Stimulated activated naive B cell treated with anti-CD40 and anti-IgM and Interleukin-4, amounts not matched to agents 10 μg/mL and 1 μg/mL and 100 μg/mL, for 72 hours (primary cell): Measurements from ENCODE around the gene ZFP3.
"Not testable (repeated sequence)": the region's sequence is repeated elsewhere in the genome, so short reads cannot be mapped to it uniquely, and the experiment has no call there.

ENCODE experiments used
- ATAC-seq, 2 donors: fragments of 150-1000 bp; cut with Tn5 transposase; replicated peaks; 2 replicates each; pipeline ENCODE4 v1.10.0; 2021; ENCODE audit warnings: moderate library complexity in 1 of 2
- DNase-seq: peaks from one replicate; pipeline ENCODE4 v3.0.0; 2021
- H3K27ac Mint-ChIP-seq: one replicate; pipeline ENCODE4 v1.8.0; 2022; ENCODE audit warnings: mild to moderate bottlenecking, mixed read lengths
- H3K27me3 Mint-ChIP-seq, 2 donors: one replicate each; pipeline ENCODE4 v1.8.0; 2022; ENCODE audit warnings: mixed read lengths in 2 of 2
- H3K36me3 Mint-ChIP-seq, 2 donors: one replicate each; pipeline ENCODE4 v1.8.0; 2022; ENCODE audit warnings: mixed read lengths in 2 of 2, mild to moderate bottlenecking in 1 of 2
- H3K4me1 Mint-ChIP-seq, 2 donors: one replicate each; pipeline ENCODE4 v1.8.0; 2022; ENCODE audit warnings: mixed read lengths in 2 of 2, mild to moderate bottlenecking in 1 of 2
- H3K4me3 Mint-ChIP-seq, 2 donors: one replicate each; pipeline ENCODE4 v1.8.0; 2022; ENCODE audit warnings: mild to moderate bottlenecking in 2 of 2, mixed read lengths in 2 of 2, moderate library complexity in 1 of 2
- H3K9me3 Mint-ChIP-seq, 2 donors: one replicate each; pipeline ENCODE4 v1.8.0; 2022; ENCODE audit warnings: mixed read lengths in 2 of 2, mild to moderate bottlenecking in 1 of 2

Gene ZFP3

DNA sequence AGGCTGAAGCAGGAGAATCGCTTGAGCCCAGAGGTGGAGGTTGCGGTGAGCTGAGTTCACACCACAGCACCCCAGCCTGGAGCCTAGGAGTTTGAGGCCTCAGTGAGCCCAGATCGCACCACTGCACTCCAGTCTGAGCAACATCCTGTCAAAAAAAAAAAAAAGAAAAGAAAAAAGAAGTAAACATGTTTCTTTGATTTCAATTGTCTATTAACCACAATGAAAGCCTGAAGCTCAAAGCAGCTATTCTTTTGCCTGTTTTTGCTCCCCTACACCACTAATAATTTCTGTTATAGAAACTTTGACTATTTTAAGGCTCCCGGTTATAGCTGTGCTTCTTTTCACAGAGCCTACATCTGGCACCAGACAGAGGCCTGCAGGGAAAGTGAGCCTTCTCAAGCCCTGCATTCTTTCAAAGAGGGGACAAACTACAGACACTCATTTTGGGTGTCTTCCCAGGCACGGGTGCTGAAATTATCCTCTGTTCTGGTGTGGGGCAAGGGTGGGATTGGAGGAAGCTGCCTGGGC, 28.9 kb upstream of the ZFP3 start:
- H3K36me3 Mint-ChIP-seq = no peaks in the 10 kb centered on the region
- no peaks in the 10 kb centered on the region for H3K27me3 Mint-ChIP-seq
- DNase-seq (no peak), ATAC-seq (peak; percentile 87 to 89)
- H3K4me3 Mint-ChIP-seq = peak overlapping the region in 1 of 2 donors; percentile 12
- no peaks in the 10 kb centered on the region for H3K9me3 Mint-ChIP-seq
- peak overlapping the region; percentile 86 for H3K27ac Mint-ChIP-seq
- H3K4me1 Mint-ChIP-seq = peaks cover 25 to 66% of the 10 kb centered on the region in 2 donors

DNA sequence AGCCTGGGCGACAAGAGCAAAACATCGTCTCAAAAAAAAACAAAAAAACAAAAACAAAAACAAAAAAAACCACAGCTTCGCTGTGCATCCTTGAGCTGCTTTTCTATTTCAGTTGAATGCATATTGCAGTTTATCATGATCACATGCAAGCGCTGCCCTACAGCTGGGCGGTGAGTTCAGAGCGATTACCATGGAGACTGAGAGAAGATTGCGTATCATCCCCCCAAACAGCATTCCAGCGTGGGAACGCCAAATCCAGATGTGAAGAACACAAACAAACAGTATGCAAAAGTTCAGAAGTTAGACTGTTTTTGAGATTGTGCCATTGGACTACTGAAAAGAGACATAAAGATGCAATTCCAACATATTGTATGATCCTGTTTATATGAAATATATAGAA, 28.0 kb upstream of the ZFP3 start:
- Mint-ChIP-seq H3K4me3 (no peak overlapping the region), H3K4me1 (peaks cover 21 to 59% of the 10 kb centered on the region in 2 donors), H3K36me3 (no peaks in the 10 kb centered on the region), H3K27me3 (no peaks in the 10 kb centered on the region), H3K27ac (peak overlapping the region; percentile 73), H3K9me3 (no peaks in the 10 kb centered on the region)
- ATAC-seq = no peak
- no peak for DNase-seq

DNA sequence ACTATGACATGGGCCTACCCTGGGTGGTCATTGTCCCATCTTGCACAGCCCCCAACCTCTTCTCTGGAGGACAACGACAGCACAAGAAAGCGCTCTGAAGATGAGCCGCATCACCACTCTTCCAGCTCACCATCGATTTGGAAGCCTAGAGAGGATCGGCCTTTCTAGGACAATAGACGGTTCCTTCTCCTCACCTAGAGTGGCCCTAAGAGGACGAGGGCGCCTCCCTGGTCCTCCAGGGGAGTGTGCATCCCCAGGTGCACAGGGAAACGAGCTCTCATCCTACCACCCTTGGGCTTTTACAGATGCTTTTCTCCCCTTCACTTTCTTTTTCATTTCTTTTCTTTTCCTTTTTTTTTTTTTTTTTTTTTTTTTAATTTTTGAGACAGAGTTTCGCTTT, 22.7 kb upstream of the ZFP3 start:
- ATAC-seq (no peak), DNase-seq (no peak)
- Mint-ChIP-seq H3K9me3 (no peaks in the 10 kb centered on the region), H3K4me3 (no peak overlapping the region), H3K4me1 (peaks cover 7 to 11% of the 10 kb centered on the region in 2 donors), H3K36me3 (no peaks in the 10 kb centered on the region), H3K27ac (no peak overlapping the region), H3K27me3 (peaks cover 4 to 7% of the 10 kb centered on the region in 2 donors)

DNA sequence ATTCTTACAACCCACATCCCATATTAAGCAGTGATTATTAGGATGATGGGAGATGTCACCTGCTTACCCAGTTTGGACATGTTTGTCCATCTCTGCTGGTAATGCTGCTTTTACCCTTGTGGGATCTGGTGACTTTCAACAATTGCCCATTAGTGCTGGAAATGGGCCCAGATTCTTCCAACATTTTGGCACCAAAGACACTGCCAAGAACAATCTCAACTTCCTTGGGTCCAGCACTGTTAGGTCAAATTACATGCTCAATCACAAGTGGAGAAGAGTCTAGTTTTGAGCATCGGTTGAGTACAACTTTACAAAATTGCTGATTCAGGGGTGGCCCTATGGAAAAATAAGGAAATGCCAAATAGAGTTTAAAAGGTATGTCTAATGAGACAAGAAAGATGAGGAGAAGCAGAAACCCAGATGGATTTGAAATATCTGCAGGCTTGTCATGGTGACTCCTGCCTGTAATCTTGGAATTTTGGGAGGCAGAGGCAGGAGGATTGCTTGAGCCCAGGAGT, 13.0 kb upstream of the ZFP3 start:
- ATAC-seq = no peak
- H3K4me3 Mint-ChIP-seq = no peak overlapping the region
- no peaks in the 10 kb centered on the region for H3K36me3 Mint-ChIP-seq

DNA sequence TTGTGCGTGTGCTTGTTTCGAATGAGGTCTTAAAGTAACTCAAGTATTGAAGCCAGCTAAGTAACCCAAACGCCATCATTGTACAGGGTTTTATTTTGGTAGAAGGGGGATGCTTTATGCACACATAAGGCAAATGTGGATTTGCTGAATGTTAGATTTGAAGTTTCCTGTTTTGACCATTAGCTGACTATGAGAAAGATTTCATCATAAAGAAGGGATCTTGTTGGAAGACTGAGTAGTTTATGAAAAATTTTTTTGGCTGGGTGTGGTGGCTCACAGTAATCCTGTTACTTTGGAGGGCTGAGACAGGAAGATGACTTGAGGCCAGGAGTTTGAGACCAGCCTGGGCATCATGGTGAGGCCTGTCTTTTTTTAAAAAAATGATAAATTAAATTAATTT, 10.0 kb upstream of the ZFP3 start:
- Mint-ChIP-seq H3K27ac (no peak overlapping the region), H3K4me3 (no peak overlapping the region), H3K36me3 (no peaks in the 10 kb centered on the region), H3K27me3 (peaks cover 0 to 4% of the 10 kb centered on the region in 2 donors), H3K4me1 (peaks cover 0 to 6% of the 10 kb centered on the region in 2 donors), H3K9me3 (no peaks in the 10 kb centered on the region)
- ATAC-seq (no peak), DNase-seq (no peak)

More for the DNA sequence above, 13.0 kb upstream of the ZFP3 start:
- Mint-ChIP-seq H3K4me1 (peaks cover 0 to 6% of the 10 kb centered on the region in 2 donors), H3K27ac (peak overlapping the region; percentile 10), H3K9me3 (no peaks in the 10 kb centered on the region), H3K27me3 (peaks cover 6% of the 10 kb centered on the region in 2 donors)
- DNase-seq = no peak

DNA sequence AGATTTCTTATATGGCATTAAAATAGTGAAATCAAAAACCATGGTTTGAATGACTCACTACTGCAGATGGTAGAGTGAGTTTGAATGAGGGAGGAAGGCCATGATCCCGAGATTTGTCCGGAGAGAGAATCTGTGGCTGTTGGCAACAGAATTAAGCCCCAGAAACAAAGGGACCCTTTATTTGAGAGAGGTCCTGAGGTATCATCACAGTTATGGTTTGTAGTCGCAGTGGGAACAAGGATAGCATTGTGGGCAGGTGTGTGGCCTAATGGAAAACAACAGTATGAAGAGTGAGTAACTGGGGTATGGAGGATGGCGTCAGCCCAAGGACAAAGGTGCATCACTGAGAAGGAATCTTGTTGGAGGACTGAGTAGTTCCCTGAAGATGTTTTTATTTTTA, 8.5 kb upstream of the ZFP3 start:
- ATAC-seq (no peak), DNase-seq (no peak)
- no peaks in the 10 kb centered on the region for H3K9me3 Mint-ChIP-seq
- peaks cover 0 to 3% of the 10 kb centered on the region in 2 donors for H3K27me3 Mint-ChIP-seq
- no peak overlapping the region for H3K4me3 Mint-ChIP-seq
- peaks cover 1 to 6% of the 10 kb centered on the region in 2 donors for H3K4me1 Mint-ChIP-seq
- H3K36me3 Mint-ChIP-seq = no peaks in the 10 kb centered on the region
- H3K27ac Mint-ChIP-seq = no peak overlapping the region

DNA sequence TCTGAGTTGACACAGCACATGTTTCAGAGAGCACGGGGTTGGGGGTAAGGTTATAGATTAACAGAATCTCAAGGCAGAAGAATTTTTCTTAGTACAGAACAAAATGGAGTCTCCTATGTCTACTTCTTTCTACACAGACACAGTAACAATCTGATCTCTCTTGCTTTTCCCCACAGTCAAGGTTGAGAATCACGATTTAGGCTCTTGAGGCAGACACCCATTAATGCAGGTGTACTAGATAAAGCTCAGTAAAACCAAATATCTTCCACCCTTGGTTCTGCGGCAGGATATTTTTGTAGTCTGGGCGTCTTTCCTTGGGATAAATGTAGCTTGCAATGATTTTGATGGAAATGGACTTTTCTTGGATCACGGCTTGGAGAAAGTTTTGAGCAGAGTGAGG, 2.8 kb upstream of the ZFP3 start:
- not testable (repeated sequence) for H3K27ac Mint-ChIP-seq, H3K27me3 Mint-ChIP-seq, H3K9me3 Mint-ChIP-seq, H3K4me3 Mint-ChIP-seq, ATAC-seq, DNase-seq
- Mint-ChIP-seq H3K36me3 (peaks cover 12 to 13% of the 10 kb centered on the region in 2 donors), H3K4me1 (peaks cover 11 to 36% of the 10 kb centered on the region in 2 donors)

DNA sequence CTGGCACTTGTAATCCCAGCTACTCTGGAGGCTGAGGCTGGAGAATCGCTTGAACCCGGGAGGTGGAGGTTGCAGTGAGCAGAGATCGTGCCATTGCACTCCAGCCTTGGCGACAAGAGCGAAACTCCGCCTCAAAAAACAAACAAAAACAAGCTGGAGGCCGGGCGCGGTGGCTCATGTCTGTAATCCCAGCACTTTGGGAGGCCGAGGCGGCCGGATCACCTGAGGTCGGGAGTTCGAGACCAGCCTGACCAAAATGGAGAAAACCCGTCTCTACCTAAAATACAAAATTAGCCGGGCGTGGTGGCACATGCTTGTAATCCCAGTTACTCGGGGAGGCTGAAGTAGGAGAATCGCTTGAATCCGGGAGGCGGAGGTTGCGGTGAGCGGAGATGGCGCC, 992 bp upstream of the ZFP3 start:
- Mint-ChIP-seq H3K27ac (peak overlapping the region; percentile 99), H3K4me1 (peaks cover 15 to 43% of the 10 kb centered on the region in 2 donors), H3K4me3 (peak overlapping the region; percentile 76 to 85), H3K36me3 (peaks cover 21 to 22% of the 10 kb centered on the region in 2 donors)
- ATAC-seq, H3K9me3 Mint-ChIP-seq, H3K27me3 Mint-ChIP-seq, DNase-seq: not testable (repeated sequence)

DNA sequence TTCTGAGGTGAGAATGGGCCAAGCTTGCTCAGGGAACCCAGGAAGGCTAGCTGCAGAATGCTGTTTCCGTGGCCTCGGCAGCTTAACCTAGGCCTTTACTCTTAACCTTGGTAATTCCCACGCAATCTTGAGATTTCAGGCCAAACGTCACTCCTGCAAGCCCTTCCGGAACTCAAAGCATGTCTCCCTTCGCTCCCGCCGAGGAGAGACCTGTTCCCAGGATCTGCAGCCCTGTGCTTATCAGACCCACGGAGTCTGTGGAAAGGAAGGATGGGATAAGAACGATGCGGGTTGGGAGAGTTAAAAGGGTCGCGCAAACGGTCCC, 524 bp upstream of the ZFP3 start:
- peaks cover 22 to 27% of the 10 kb centered on the region in 2 donors for H3K36me3 Mint-ChIP-seq
- peaks cover 18 to 42% of the 10 kb centered on the region in 2 donors for H3K4me1 Mint-ChIP-seq
- H3K27ac Mint-ChIP-seq = peak overlapping the region; percentile 99
- H3K9me3 Mint-ChIP-seq = peaks cover 0 to under 1% of the 10 kb centered on the region in 2 donors
- no peaks in the 10 kb centered on the region for H3K27me3 Mint-ChIP-seq
- ATAC-seq (no peak), DNase-seq (no peak)
- peak overlapping the region; percentile 76 to 85 for H3K4me3 Mint-ChIP-seq

DNA sequence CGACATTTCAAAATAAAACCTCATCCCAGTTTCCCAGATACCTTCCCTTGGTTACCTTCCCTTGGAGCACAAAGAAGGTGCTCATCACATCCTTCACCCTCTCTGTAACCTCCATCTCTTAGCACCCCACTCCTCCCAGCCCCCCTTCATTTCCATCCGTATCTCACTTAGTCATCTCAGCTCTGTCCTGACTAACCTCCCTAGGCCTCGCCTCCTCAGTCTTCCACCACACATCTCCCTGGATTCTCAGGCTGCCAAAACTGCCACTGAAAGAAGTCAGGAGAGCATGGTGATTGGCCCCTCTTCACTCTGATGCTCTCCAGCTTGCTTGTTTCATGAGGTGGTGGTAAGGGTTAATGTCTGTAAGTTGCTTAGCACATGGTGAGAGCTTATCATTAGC, 2.3 kb downstream of the ZFP3 start:
- Mint-ChIP-seq H3K4me3 (peak overlapping the region in 1 of 2 donors; percentile 51), H3K4me1 (peaks cover 21 to 48% of the 10 kb centered on the region in 2 donors), H3K9me3 (peaks cover 7 to 9% of the 10 kb centered on the region in 2 donors), H3K27me3 (no peaks in the 10 kb centered on the region), H3K27ac (peak overlapping the region; percentile 2), H3K36me3 (peaks cover 41 to 48% of the 10 kb centered on the region in 2 donors)
- DNase-seq (no peak), ATAC-seq (no peak)

DNA sequence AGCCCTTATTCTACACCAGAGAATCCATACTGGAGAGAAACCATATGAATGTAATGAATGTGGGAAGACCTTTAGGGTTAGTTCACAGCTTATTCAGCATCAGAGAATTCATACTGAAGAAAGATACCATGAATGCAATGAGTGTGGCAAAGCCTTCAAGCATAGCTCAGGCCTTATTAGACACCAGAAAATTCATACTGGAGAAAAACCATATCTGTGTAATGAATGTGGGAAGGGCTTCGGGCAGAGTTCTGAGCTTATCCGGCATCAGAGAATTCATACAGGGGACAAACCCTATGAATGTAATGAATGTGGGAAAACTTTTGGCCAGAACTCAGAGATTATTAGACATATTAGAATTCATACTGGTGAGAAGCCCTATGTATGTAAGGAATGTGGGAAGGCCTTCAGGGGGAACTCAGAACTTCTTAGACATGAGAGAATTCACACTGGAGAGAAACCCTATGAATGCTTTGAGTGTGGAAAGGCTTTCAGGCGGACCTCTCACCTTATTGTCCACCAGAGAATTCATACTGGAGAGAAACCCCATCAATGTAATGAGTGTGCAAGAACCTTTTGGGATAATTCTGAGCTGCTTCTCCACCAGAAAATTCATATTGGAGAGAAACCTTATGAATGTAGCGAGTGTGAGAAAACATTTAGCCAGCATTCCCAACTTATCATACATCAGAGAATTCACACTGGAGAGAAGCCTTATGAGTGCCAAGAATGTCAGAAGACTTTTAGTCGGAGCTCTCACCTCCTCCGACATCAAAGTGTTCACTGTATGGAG, 14.1 kb downstream of the ZFP3 start:
- H3K36me3 Mint-ChIP-seq = peaks cover 72 to 80% of the 10 kb centered on the region in 2 donors
- ATAC-seq (no peak), DNase-seq (no peak)
- no peak overlapping the region for H3K4me3 Mint-ChIP-seq
- H3K9me3 Mint-ChIP-seq = peaks cover 42 to 43% of the 10 kb centered on the region in 2 donors
- H3K4me1 Mint-ChIP-seq = peaks cover 11 to 12% of the 10 kb centered on the region in 2 donors
- H3K27me3 Mint-ChIP-seq = no peaks in the 10 kb centered on the region
- H3K27ac Mint-ChIP-seq = no peak overlapping the region

DNA sequence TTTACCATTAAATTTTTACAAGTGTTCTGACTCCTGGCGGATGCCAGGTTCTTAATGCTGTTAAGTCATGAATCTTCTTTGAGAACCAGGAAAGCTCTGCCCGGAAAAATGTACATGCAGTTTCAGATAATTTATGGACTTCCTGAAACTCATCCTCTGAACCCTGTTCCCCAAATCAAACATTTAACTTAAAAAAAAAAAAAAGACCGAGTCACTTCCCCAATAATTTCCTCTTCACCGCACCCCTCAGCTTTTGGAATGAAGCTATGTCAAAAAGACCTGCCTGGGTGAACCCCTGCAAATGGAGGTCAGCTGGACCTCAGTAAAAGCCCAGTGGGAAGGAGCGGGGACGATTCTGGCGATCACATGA, 18.4 kb downstream of the ZFP3 start:
- H3K27me3 Mint-ChIP-seq = no peaks in the 10 kb centered on the region
- peak overlapping the region; percentile 93 to 95 for H3K4me3 Mint-ChIP-seq
- peak overlapping the region; percentile 96 for H3K27ac Mint-ChIP-seq
- peaks cover 11 to 13% of the 10 kb centered on the region in 2 donors for H3K4me1 Mint-ChIP-seq
- no peak for DNase-seq
- H3K36me3 Mint-ChIP-seq = peaks cover 34 to 39% of the 10 kb centered on the region in 2 donors
- H3K9me3 Mint-ChIP-seq = peaks cover 19 to 24% of the 10 kb centered on the region in 2 donors
- no peak for ATAC-seq

DNA sequence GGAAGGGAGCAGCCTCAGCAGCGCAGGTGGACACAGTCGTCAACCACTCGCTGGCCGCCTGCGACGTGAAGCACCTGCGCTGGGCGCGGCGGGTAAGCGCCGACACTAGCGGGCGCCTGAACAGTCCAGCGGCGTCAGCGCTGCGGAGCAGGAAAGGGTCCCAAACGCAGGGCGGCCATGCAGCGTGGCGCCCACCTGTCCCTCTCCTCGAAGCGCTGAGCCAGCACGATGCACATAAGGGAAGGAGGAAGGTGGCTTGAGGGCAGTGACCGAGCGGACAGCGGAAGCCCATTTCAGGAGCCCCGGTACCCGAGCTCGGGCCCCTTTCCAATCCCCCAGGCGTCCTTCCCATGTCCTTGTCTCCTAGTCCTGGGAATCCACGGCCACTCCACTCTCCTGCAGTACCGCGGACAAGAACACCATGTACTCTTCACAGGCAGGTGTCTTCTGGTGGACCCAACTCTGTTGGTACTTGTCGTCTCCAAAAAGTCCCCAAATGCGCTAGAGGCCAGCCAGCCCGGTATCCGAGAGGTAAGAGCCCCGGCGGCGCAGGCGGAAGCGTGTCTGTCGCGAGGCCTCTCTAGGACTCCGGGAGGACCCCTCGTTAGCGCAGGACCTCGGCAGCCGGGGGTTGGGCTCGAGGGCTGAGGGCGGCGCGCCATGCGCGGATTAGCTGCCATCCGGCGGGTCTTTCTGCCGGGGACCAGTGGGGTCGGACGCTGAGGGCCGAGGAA, 19.0 kb downstream of the ZFP3 start:
- Mint-ChIP-seq H3K4me1 (peaks cover 11 to 13% of the 10 kb centered on the region in 2 donors), H3K27me3 (no peaks in the 10 kb centered on the region), H3K9me3 (peaks cover 19 to 22% of the 10 kb centered on the region in 2 donors), H3K36me3 (peaks cover 28 to 34% of the 10 kb centered on the region in 2 donors), H3K4me3 (peak overlapping the region; percentile 93 to 95), H3K27ac (peak overlapping the region; percentile 96)
- DNase-seq (peak; percentile 75), ATAC-seq (peak; percentile 95 to 96)

DNA sequence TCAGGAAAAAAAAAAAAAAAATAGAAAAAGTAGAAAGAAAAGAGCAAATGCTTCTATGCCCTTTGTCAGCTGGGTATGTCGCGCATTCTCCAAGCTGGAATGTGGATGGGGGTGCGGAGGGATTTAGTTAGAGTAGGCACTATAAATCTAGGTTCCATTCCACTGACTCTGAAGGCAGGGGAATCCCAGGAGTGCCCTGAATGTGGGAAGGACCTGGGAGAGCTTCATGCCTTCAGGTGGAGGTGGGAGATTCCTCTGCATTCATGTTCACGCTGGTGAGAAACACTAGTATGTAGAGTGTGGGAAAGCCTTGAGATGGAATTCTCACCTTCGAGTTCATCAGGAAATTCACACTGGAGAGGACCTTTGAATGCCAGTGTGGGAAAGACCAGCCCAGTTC, 21.0 kb downstream of the ZFP3 start:
- Mint-ChIP-seq H3K4me3 (no peak overlapping the region), H3K36me3 (peaks cover 18 to 20% of the 10 kb centered on the region in 2 donors), H3K27me3 (no peaks in the 10 kb centered on the region), H3K9me3 (peaks cover 11 to 15% of the 10 kb centered on the region in 2 donors), H3K4me1 (peaks cover 10 to 13% of the 10 kb centered on the region in 2 donors), H3K27ac (no peak overlapping the region)
- no peak for ATAC-seq
- DNase-seq = no peak
